Ovary (tissue), 3 donors: ENCODE measurements around the gene FKBP2.

ENCODE experiments used
- POLR2A ChIP-seq: fragments of 450-650 bp; IDR thresholded peaks from one replicate; pipeline ENCODE4 v1.6.1; 2017; ENCODE audit warnings: antibody characterized with exemption, mild to moderate bottlenecking, moderate library complexity
- TF ChIP-seq, protein P1 (sequence below), 3 donors: fragments of 450-650 bp in 2 of 3; fragments of 200-600 bp in 1 of 3; IDR thresholded peaks; one replicate each; pipeline versions ENCODE4 v1.5.1 to v1.8.0; 2016 to 2022; ENCODE audit warnings: antibody characterized with exemption in 3 of 3, mild to moderate bottlenecking in 1 of 3
- donor health status: DM: no; HTN: no; CAD: no.

DNA sequence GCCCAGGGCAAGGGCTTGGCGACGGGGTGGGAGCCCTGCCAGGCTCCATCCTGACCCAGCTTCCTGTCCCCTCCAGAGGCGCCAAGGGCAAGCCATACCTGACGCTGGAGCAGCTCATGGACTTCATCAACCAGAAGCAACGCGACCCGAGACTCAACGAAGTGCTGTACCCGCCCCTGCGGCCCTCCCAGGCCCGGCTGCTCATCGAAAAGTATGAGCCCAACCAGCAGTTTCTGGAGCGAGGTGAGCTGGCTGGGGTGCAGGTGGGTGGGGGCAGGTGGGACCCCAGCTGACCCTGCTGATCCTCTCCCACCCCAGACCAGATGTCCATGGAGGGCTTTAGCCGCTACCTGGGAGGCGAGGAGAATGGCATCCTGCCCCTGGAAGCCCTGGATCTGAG lies 15.4 kb downstream of the FKBP2 start:
- TF ChIP-seq, protein P1, sequence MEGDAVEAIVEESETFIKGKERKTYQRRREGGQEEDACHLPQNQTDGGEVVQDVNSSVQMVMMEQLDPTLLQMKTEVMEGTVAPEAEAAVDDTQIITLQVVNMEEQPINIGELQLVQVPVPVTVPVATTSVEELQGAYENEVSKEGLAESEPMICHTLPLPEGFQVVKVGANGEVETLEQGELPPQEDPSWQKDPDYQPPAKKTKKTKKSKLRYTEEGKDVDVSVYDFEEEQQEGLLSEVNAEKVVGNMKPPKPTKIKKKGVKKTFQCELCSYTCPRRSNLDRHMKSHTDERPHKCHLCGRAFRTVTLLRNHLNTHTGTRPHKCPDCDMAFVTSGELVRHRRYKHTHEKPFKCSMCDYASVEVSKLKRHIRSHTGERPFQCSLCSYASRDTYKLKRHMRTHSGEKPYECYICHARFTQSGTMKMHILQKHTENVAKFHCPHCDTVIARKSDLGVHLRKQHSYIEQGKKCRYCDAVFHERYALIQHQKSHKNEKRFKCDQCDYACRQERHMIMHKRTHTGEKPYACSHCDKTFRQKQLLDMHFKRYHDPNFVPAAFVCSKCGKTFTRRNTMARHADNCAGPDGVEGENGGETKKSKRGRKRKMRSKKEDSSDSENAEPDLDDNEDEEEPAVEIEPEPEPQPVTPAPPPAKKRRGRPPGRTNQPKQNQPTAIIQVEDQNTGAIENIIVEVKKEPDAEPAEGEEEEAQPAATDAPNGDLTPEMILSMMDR (IDR thresholded peaks at IDR 0.05): no peak
- TF ChIP-seq POLR2A: no peak
